ENCODE data around the gene SBK2. TPM values are rescaled to one million over a fixed set of nuclear protein-coding genes. Genes with fewer than 3 reads are reported as not detected.

The SBK2 gene
- total RNA-seq, 2 experiments from 2014 or later, result not detected

- intact Hi-C loops (cut with micrococcal nuclease; ENCODE audit: unreplicated experiment), result no loop called here
- DNase-seq (ENCODE audit: low spot score), result no peak
- Histone ChIP-seq H3K79me2 (ENCODE audit: insufficient read depth, low read depth, low read length) (no peaks in the 10 kb centered on the region), H3K4me1 (ENCODE audit: insufficient read depth, low read length, poor library complexity, severe bottlenecking) (no peaks in the 10 kb centered on the region), H2AFZ (ENCODE audit: low read length) (no peak overlapping the region), H3K27ac (ENCODE audit: low read depth, low read length, poor library complexity, severe bottlenecking) (no peak overlapping the region), H3K9me3 (ENCODE audit: low read length) (no peaks in the 10 kb centered on the region), H3K4me2 (ENCODE audit: low read length) (no peak overlapping the region), H3K4me3 (ENCODE audit: low read depth, low read length, poor library complexity, severe bottlenecking) (no peak overlapping the region), H3K36me3 (ENCODE audit: insufficient read depth, low read length) (no peaks in the 10 kb centered on the region), H3K9me2 (ENCODE audit: insufficient read depth, low read length) (no peaks in the 10 kb centered on the region), H4K20me1 (ENCODE audit: insufficient read depth, low read length) (no peaks in the 10 kb centered on the region)
- BruUV-seq (replicated peaks), result no TSS peak
- no peak for TF ChIP-seq EZH2phosphoT487 (IDR thresholded peaks at IDR 0.05; ENCODE audit: borderline replicate concordance, low read depth, low read length)
- TF ChIP-seq CTCF (conservative IDR thresholded peaks at IDR 0.05; ENCODE audit: low read length), result no peak
- POLR2A ChIA-PET, result no interaction called here
- CTCF ChIA-PET (ENCODE audit: unreplicated experiment), result no interaction called here
These were observed 5.4 kb upstream of the SBK2 start for GRCh38 chr19:55542292-55542855.

DNA sequence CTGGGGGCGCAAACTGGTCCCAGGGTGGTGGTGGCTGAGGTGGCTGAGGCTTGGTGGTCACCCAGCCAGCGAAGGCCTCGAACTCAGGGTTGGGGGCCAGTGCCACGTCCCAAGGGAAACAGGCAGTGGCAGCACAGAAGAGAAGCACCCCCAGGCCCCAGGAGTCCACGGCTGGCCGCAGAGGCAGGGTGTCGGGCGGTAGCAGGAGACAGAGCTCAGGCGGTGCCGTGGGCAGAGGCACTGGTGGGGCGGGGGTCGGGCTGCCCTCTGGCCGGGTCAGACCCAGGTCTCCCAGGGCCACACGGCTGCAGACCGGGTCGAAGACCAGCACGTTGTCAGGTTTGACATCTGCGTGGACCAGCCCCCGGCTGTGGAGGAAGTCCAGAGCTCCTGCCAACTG, 4.2 kb upstream of the SBK2 start:
- no peak for TF ChIP-seq CTCF (conservative IDR thresholded peaks at IDR 0.05; ENCODE audit: low read length)
- TF ChIP-seq EZH2phosphoT487 (IDR thresholded peaks at IDR 0.05; ENCODE audit: borderline replicate concordance, low read depth, low read length), result no peak
- Histone ChIP-seq H3K79me2 (ENCODE audit: insufficient read depth, low read depth, low read length) (no peaks in the 10 kb centered on the region), H3K4me2 (ENCODE audit: low read length) (no peak overlapping the region), H3K4me3 (ENCODE audit: low read depth, low read length, poor library complexity, severe bottlenecking) (no peak overlapping the region), H3K4me1 (ENCODE audit: insufficient read depth, low read length, poor library complexity, severe bottlenecking) (no peaks in the 10 kb centered on the region), H2AFZ (ENCODE audit: low read length) (no peak overlapping the region), H3K9me2 (ENCODE audit: insufficient read depth, low read length) (no peaks in the 10 kb centered on the region), H3K27ac (ENCODE audit: low read depth, low read length, poor library complexity, severe bottlenecking) (no peak overlapping the region), H4K20me1 (ENCODE audit: insufficient read depth, low read length) (no peaks in the 10 kb centered on the region), H3K9me3 (ENCODE audit: low read length) (no peaks in the 10 kb centered on the region), H3K36me3 (ENCODE audit: insufficient read depth, low read length) (no peaks in the 10 kb centered on the region)
- DNase-seq (ENCODE audit: low spot score), result no peak
- ChIA-PET POLR2A (no interaction called here), CTCF (ENCODE audit: unreplicated experiment) (no interaction called here)
- intact Hi-C loops (cut with micrococcal nuclease; ENCODE audit: unreplicated experiment), result no loop called here
- BruUV-seq (replicated peaks), result no TSS peak

DNA sequence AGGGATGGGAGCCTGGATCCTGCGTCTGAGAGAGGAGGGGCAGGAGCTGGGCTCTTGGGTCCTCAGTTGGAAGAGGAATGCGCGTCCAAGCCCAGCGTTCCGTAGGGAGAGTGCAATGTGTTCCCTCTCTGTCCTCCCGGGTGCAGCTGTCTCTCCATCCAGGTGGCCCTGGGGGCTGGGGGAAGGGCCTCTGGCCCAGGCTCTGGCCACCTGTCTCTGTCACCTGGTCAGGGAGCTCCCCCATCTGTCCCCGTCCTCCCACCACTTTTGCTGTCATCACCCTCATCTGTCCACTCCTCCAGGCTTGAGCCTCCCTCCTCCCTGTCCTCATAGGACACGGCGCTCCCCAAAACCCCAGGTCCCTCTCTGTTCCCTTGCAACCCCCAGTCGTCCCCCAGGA, 3.7 kb upstream of the SBK2 start:
- H3K27ac ChIP-seq (ENCODE audit: low read depth, low read length, poor library complexity, severe bottlenecking), result no peak overlapping the region
- no peaks in the 10 kb centered on the region for H3K9me2 ChIP-seq (ENCODE audit: insufficient read depth, low read length)
- no peaks in the 10 kb centered on the region for H3K4me1 ChIP-seq (ENCODE audit: insufficient read depth, low read length, poor library complexity, severe bottlenecking)
- H3K36me3 ChIP-seq (ENCODE audit: insufficient read depth, low read length), result no peaks in the 10 kb centered on the region
- BruUV-seq (replicated peaks), result no TSS peak
- ChIA-PET CTCF (ENCODE audit: unreplicated experiment) (no interaction called here), POLR2A (no interaction called here)
- no peaks in the 10 kb centered on the region for H3K79me2 ChIP-seq (ENCODE audit: insufficient read depth, low read depth, low read length)
- no peak overlapping the region for H3K4me3 ChIP-seq (ENCODE audit: low read depth, low read length, poor library complexity, severe bottlenecking)
- TF ChIP-seq CTCF (conservative IDR thresholded peaks at IDR 0.05; ENCODE audit: low read length) (no peak), EZH2phosphoT487 (IDR thresholded peaks at IDR 0.05; ENCODE audit: borderline replicate concordance, low read depth, low read length) (no peak)
- intact Hi-C loops (cut with micrococcal nuclease; ENCODE audit: unreplicated experiment), result no loop called here
- no peaks in the 10 kb centered on the region for H3K9me3 ChIP-seq (ENCODE audit: low read length)
- H2AFZ ChIP-seq (ENCODE audit: low read length), result no peak overlapping the region
- H4K20me1 ChIP-seq (ENCODE audit: insufficient read depth, low read length), result no peaks in the 10 kb centered on the region
- H3K4me2 ChIP-seq (ENCODE audit: low read length), result no peak overlapping the region
- DNase-seq (ENCODE audit: low spot score), result no peak

All from OCI-LY7 (cell line).